ENCODE results near the gene KCNQ1. TPM values are rescaled to one million over a fixed set of nuclear protein-coding genes. Genes with fewer than 3 reads are reported as not detected.
A peak's percentile ranks its signal among the peaks of the same experiment; 100 is the strongest.

KCNQ1 gene
- total and polyA plus RNA-seq, 7 experiments from 2014 or later, result 14.7 to 46.4 (median 36.9) TPM

- Mint-ChIP-seq H3K9me3 (peaks cover 0 to 2% (median 0%) of the 10 kb centered on the region in 11 donors), H3K27me3 (peaks cover 0 to 33% (median 0%) of the 10 kb centered on the region in 5 donors), H3K4me1 (peaks cover 4 to 21% (median 20%) of the 10 kb centered on the region in 7 donors), H3K4me3 (no peak overlapping the region), H3K27ac (no peak overlapping the region), H3K36me3 (no peaks in the 10 kb centered on the region)
- CTCF ChIA-PET, result no interaction called here
- DNase-seq (no peak), ATAC-seq (no peak)
- Histone ChIP-seq H3K27ac (ENCODE audit: low read depth, low read length) (no peak overlapping the region), H3K4me1 (ENCODE audit: control insufficient read depth in 2 of 2, insufficient read depth in 2 of 2, low read length in 2 of 2) (peaks cover 8 to 23% of the 10 kb centered on the region in 2 donors), H3K9me3 (ENCODE audit: control insufficient read depth in 2 of 3, low read length in 3 of 3) (no peaks in the 10 kb centered on the region), H3K36me3 (ENCODE audit: control insufficient read depth in 2 of 3, insufficient read depth in 3 of 3, low read length in 3 of 3) (no peaks in the 10 kb centered on the region), H3K4me3 (ENCODE audit: low read length) (no peak overlapping the region), H3K27me3 (ENCODE audit: control insufficient read depth in 2 of 2, insufficient read depth in 2 of 2, low read length in 2 of 2) (no peaks in the 10 kb centered on the region)
- POLR2A ChIA-PET, result no interaction called here
- intact Hi-C loops (cut with micrococcal nuclease), result loop anchor here (5.0 kb wide), 3 partner anchors 447 to 552 kb away; partner anchors contain the start of genes CDKN1C (in 1 of the 2) and NAP1L4 (in 1 of the 2)
Observed at GRCh38 chr11:2439820-2440219, 5.0 kb upstream of the KCNQ1 start.

- intact Hi-C loops (cut with micrococcal nuclease), result loop anchor here (5.0 kb wide), 3 partner anchors 447 to 552 kb away; partner anchors contain the start of genes CDKN1C (in 1 of the 2) and NAP1L4 (in 1 of the 2)
- no peaks in the 10 kb centered on the region for H3K36me3 Mint-ChIP-seq
Observed at GRCh38 chr11:2440646-2441045, 4.2 kb upstream of the KCNQ1 start.

GRCh38 chr11:2441171-2441570 lies 3.6 kb upstream of the KCNQ1 start:
- H3K27me3 Mint-ChIP-seq, result peaks cover 0 to 37% (median 0%) of the 10 kb centered on the region in 5 donors
- H3K27ac Mint-ChIP-seq, result no peak overlapping the region
- no peak overlapping the region for H3K4me3 ChIP-seq (ENCODE audit: low read length)
- no peaks in the 10 kb centered on the region for H3K36me3 ChIP-seq (ENCODE audit: control insufficient read depth in 2 of 3, insufficient read depth in 3 of 3, low read length in 3 of 3)
- H3K9me3 Mint-ChIP-seq, result peaks cover 0 to 2% (median 0%) of the 10 kb centered on the region in 11 donors
- H3K36me3 Mint-ChIP-seq, result no peaks in the 10 kb centered on the region
- CTCF ChIA-PET, result no interaction called here
- H3K4me1 ChIP-seq (ENCODE audit: control insufficient read depth in 2 of 2, insufficient read depth in 2 of 2, low read length in 2 of 2), result peaks cover 15 to 28% of the 10 kb centered on the region in 2 donors
- no peaks in the 10 kb centered on the region for H3K27me3 ChIP-seq (ENCODE audit: control insufficient read depth in 2 of 2, insufficient read depth in 2 of 2, low read length in 2 of 2)
- ATAC-seq, result no peak
- no peak for DNase-seq
- H3K4me3 Mint-ChIP-seq, result no peak overlapping the region
- H3K4me1 Mint-ChIP-seq, result peaks cover 8 to 30% (median 20%) of the 10 kb centered on the region in 7 donors
- H3K27ac ChIP-seq (ENCODE audit: low read depth, low read length), result no peak overlapping the region
- no peaks in the 10 kb centered on the region for H3K9me3 ChIP-seq (ENCODE audit: control insufficient read depth in 2 of 3, low read length in 3 of 3)
- intact Hi-C loops (cut with micrococcal nuclease), result loop anchor here (5.0 kb wide), 3 partner anchors 446 to 551 kb away; partner anchors contain the start of genes CDKN1C (in 1 of the 2) and NAP1L4 (in 1 of the 2)
- POLR2A ChIA-PET, result interaction anchor here (1.4 kb wide), 1 partner anchor 86 kb away, joined by 3 read pairs; no protein-coding TSS in a partner anchor

More at GRCh38 chr11:2440646-2441045, 4.2 kb upstream of the KCNQ1 start:
- ATAC-seq (peak; percentile 39), DNase-seq (no peak)
- Mint-ChIP-seq H3K4me3 (no peak overlapping the region), H3K27ac (no peak overlapping the region), H3K9me3 (peaks cover 0 to 2% (median 0%) of the 10 kb centered on the region in 11 donors), H3K4me1 (peaks cover 8 to 25% (median 20%) of the 10 kb centered on the region in 7 donors), H3K27me3 (peaks cover 0 to 37% (median 0%) of the 10 kb centered on the region in 5 donors)
- Histone ChIP-seq H3K27ac (ENCODE audit: low read depth, low read length) (no peak overlapping the region), H3K4me1 (ENCODE audit: control insufficient read depth in 2 of 2, insufficient read depth in 2 of 2, low read length in 2 of 2) (peaks cover 13 to 24% of the 10 kb centered on the region in 2 donors), H3K4me3 (ENCODE audit: low read length) (no peak overlapping the region), H3K9me3 (ENCODE audit: control insufficient read depth in 2 of 3, low read length in 3 of 3) (no peaks in the 10 kb centered on the region), H3K27me3 (ENCODE audit: control insufficient read depth in 2 of 2, insufficient read depth in 2 of 2, low read length in 2 of 2) (no peaks in the 10 kb centered on the region), H3K36me3 (ENCODE audit: control insufficient read depth in 2 of 3, insufficient read depth in 3 of 3, low read length in 3 of 3) (no peaks in the 10 kb centered on the region)
- ChIA-PET POLR2A (no interaction called here), CTCF (no interaction called here)

DNA sequence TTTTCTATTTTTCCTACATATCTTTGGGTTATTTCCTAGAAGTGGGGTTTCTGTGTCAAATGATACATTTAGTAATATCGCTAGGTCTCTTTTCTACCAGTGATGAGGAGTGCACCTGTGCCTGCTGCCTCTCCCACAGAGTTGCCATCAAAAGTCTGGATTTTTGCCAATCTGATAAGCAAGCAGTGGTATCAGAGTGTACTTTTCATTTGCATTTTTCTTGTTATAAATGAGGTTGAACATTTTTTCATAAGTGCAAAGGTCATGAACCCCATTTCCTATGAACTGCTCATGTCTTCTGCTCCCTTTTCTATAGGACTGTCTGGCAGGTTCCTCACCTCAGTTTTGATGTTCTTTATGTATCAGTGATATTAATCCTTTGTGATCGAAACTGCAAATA lies 2.2 kb upstream of the KCNQ1 start:
- Mint-ChIP-seq H3K27me3 (peaks cover 0 to 36% (median 0%) of the 10 kb centered on the region in 5 donors), H3K36me3 (no peaks in the 10 kb centered on the region), H3K4me1 (peaks cover 18 to 42% (median 32%) of the 10 kb centered on the region in 7 donors), H3K4me3 (peak overlapping the region in 9 of 10 donors; percentile 17 to 71 (median 51)), H3K9me3 (peaks cover 0 to 2% (median 0%) of the 10 kb centered on the region in 11 donors), H3K27ac (peak overlapping the region in 8 of 9 donors; percentile 62 to 86 (median 77))
- Histone ChIP-seq H3K4me3 (ENCODE audit: low read length) (no peak overlapping the region), H3K27me3 (ENCODE audit: control insufficient read depth in 2 of 2, insufficient read depth in 2 of 2, low read length in 2 of 2) (no peaks in the 10 kb centered on the region), H3K4me1 (ENCODE audit: control insufficient read depth in 2 of 2, insufficient read depth in 2 of 2, low read length in 2 of 2) (peaks cover 22 to 43% of the 10 kb centered on the region in 2 donors), H3K36me3 (ENCODE audit: control insufficient read depth in 2 of 3, insufficient read depth in 3 of 3, low read length in 3 of 3) (no peaks in the 10 kb centered on the region), H3K27ac (ENCODE audit: low read depth, low read length) (peak overlapping the region; percentile 14), H3K9me3 (ENCODE audit: control insufficient read depth in 2 of 3, low read length in 3 of 3) (no peaks in the 10 kb centered on the region)
- ATAC-seq (peak; percentile 55), DNase-seq (peak in 7 of 9 donors; percentile 63 to 83 (median 78))
- ChIA-PET POLR2A (no interaction called here), CTCF (interaction anchor here (1.7 kb wide), 1 partner anchor 89 kb away, joined by 8 read pairs; no protein-coding TSS in a partner anchor)
- intact Hi-C loops (cut with micrococcal nuclease), result loop anchor here (5.0 kb wide), 3 partner anchors 445 to 550 kb away; partner anchors contain the start of genes CDKN1C (in 1 of the 2) and NAP1L4 (in 1 of the 2)

DNA sequence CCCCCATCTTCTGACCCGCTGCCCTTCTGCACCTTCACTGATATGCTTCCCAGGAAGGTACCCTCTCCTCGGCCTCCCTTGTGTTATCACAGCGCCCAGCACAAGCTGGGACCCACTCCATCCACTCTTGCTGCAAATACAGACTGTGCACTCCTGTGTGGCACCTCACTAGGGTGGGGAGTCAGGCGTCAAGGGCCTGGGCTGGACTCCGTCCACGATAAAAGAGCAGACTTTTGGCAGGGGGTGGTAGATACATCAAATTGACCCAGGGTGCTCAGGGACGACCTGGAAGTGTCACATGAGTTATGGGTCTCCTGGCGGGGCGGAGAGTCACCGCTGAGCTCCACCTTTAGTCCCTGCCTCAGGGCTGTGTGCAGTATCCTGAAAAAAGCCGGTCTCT lies 1.4 kb upstream of the KCNQ1 start:
- peak overlapping the region in 7 of 9 donors; percentile 55 to 86 (median 71) for H3K27ac Mint-ChIP-seq
- peaks cover 0 to 32% (median 0%) of the 10 kb centered on the region in 5 donors for H3K27me3 Mint-ChIP-seq
- DNase-seq, result no peak
- peak overlapping the region; percentile 3 for H3K27ac ChIP-seq (ENCODE audit: low read depth, low read length)
- H3K36me3 ChIP-seq (ENCODE audit: control insufficient read depth in 2 of 3, insufficient read depth in 3 of 3, low read length in 3 of 3), result no peaks in the 10 kb centered on the region
- no peak for ATAC-seq
- H3K4me3 ChIP-seq (ENCODE audit: low read length), result no peak overlapping the region
- ChIA-PET CTCF (interaction anchor here (1.6 to 1.7 kb wide), 2 partner anchors 22 to 88 kb away, joined by 3 to 8 read pairs; no protein-coding TSS in a partner anchor), POLR2A (interaction anchor here (0.5 to 0.7 kb wide), 2 partner anchors 23 to 154 kb away, joined by 3 to 5 read pairs; no protein-coding TSS in a partner anchor)
- H3K9me3 Mint-ChIP-seq, result peaks cover 0 to 2% (median 0%) of the 10 kb centered on the region in 11 donors
- no peaks in the 10 kb centered on the region for H3K36me3 Mint-ChIP-seq
- peaks cover 22 to 50% (median 38%) of the 10 kb centered on the region in 7 donors for H3K4me1 Mint-ChIP-seq
- peaks cover 22 to 51% of the 10 kb centered on the region in 2 donors for H3K4me1 ChIP-seq (ENCODE audit: control insufficient read depth in 2 of 2, insufficient read depth in 2 of 2, low read length in 2 of 2)
- peak overlapping the region; percentile 24 to 76 (median 54) for H3K4me3 Mint-ChIP-seq
- no peaks in the 10 kb centered on the region for H3K9me3 ChIP-seq (ENCODE audit: control insufficient read depth in 2 of 3, low read length in 3 of 3)
- intact Hi-C loops (cut with micrococcal nuclease), result loop anchor here (5.0 kb wide), 3 partner anchors 444 to 549 kb away; partner anchors contain the start of genes CDKN1C (in 1 of the 2) and NAP1L4 (in 1 of the 2)
- no peaks in the 10 kb centered on the region for H3K27me3 ChIP-seq (ENCODE audit: control insufficient read depth in 2 of 2, insufficient read depth in 2 of 2, low read length in 2 of 2)

- Histone ChIP-seq H3K9me3 (ENCODE audit: control insufficient read depth in 2 of 3, low read length in 3 of 3) (no peaks in the 10 kb centered on the region), H3K4me3 (ENCODE audit: low read length) (peak within 1 kb of the TSS; percentile 71), H3K36me3 (ENCODE audit: control insufficient read depth in 2 of 3, insufficient read depth in 3 of 3, low read length in 3 of 3) (no peaks in the 10 kb centered on the region), H3K4me1 (ENCODE audit: control insufficient read depth in 2 of 2, insufficient read depth in 2 of 2, low read length in 2 of 2) (peaks cover 22 to 56% of the 10 kb centered on the region in 2 donors), H3K27me3 (ENCODE audit: control insufficient read depth in 2 of 2, insufficient read depth in 2 of 2, low read length in 2 of 2) (no peaks in the 10 kb centered on the region), H3K27ac (ENCODE audit: low read depth, low read length) (peak within 1 kb of the TSS; percentile 52)
- Mint-ChIP-seq H3K9me3 (peaks cover 0 to 2% (median 0%) of the 10 kb centered on the region in 11 donors), H3K27ac (peak within 1 kb of the TSS; percentile 73 to 92 (median 89)), H3K4me3 (peak within 1 kb of the TSS; percentile 93 to 99 (median 96)), H3K36me3 (no peaks in the 10 kb centered on the region), H3K27me3 (peaks cover 0 to 25% (median 0%) of the 10 kb centered on the region in 5 donors), H3K4me1 (peaks cover 22 to 53% (median 41%) of the 10 kb centered on the region in 7 donors)
- peak; percentile 52 to 79 (median 72) for DNase-seq
- intact Hi-C loops (cut with micrococcal nuclease), result loop anchor here (1.0 to 5.0 kb wide), 7 partner anchors 23 to 613 kb away; partner anchors contain the start of genes CARS1 (in 1 of the 2), CDKN1C (in 1 of the 2), NAP1L4 (in 1 of the 2) and TSSC4 (in 1 of the 2)
- ChIA-PET CTCF (interaction anchor here (1.6 to 1.7 kb wide), 2 partner anchors 21 to 87 kb away, joined by 3 to 8 read pairs; no protein-coding TSS in a partner anchor), POLR2A (interaction anchor here (0.5 to 2.0 kb wide), 4 partner anchors 22 to 155 kb away, joined by 3 to 7 read pairs (median 4); partner anchors contain the start of gene TSSC4)
- peak; percentile 60 for ATAC-seq
Observed at GRCh38 chr11:2443881-2444820, 657 bp upstream of the KCNQ1 start, which contains the start of gene TRPM5. TRPM5 (minus strand) TSS chr11:2444514; CDS start chr11:2423036, 21,478 bp downstream.

Measured in naive thymus-derived CD4-positive, alpha-beta T cell (primary cell).